ENCODE measurements around the gene CACNG5.

The CACNG5 gene

GRCh38 chr17:66834919-66835454 lies at the start of gene CACNG5:
Gene CACNG5, plus strand, starts transcription at chr17:66835117. Its CDS starts 42,216 bp downstream, at chr17:66877333.
- H3K4me3 ChIP-seq (ENCODE audit: low read length) = no peak within 1 kb of the TSS

GRCh38 chr17:66786107-66786506 lies 48.8 kb upstream of the CACNG5 start:
- no peak for TF ChIP-seq ZNF274 (IDR thresholded peaks at IDR 0.05; ENCODE audit: low read depth, low read length)
- H3K4me3 ChIP-seq (ENCODE audit: low read length) = no peak overlapping the region

More at GRCh38 chr17:66834919-66835454, at the start of gene CACNG5:
- no peak for TF ChIP-seq ZNF274 (IDR thresholded peaks at IDR 0.05; ENCODE audit: low read depth, low read length)

GRCh38 chr17:66787914-66788313 lies 47.0 kb upstream of the CACNG5 start:
- no peak for TF ChIP-seq ZNF274 (IDR thresholded peaks at IDR 0.05; ENCODE audit: low read depth, low read length)
- no peak overlapping the region for H3K4me3 ChIP-seq (ENCODE audit: low read length)

- TF ChIP-seq ZNF274 (IDR thresholded peaks at IDR 0.05; ENCODE audit: low read depth, low read length) = no peak
- H3K4me3 ChIP-seq (ENCODE audit: low read length) = no peak overlapping the region
Measured at GRCh38 chr17:66789093-66789492, 45.8 kb upstream of the CACNG5 start.

- TF ChIP-seq ZNF274 (IDR thresholded peaks at IDR 0.05; ENCODE audit: low read depth, low read length) = no peak
- H3K4me3 ChIP-seq (ENCODE audit: low read length) = no peak overlapping the region
Measured at GRCh38 chr17:66789961-66790437, 44.9 kb upstream of the CACNG5 start.

- TF ChIP-seq ZNF274 (IDR thresholded peaks at IDR 0.05; ENCODE audit: low read depth, low read length) = no peak
- no peak overlapping the region for H3K4me3 ChIP-seq (ENCODE audit: low read length)
Measured at GRCh38 chr17:66790501-66791061, 44.3 kb upstream of the CACNG5 start.

GRCh38 chr17:66791347-66791746 lies 43.6 kb upstream of the CACNG5 start:
- no peak for TF ChIP-seq ZNF274 (IDR thresholded peaks at IDR 0.05; ENCODE audit: low read depth, low read length)
- H3K4me3 ChIP-seq (ENCODE audit: low read length) = no peak overlapping the region

GRCh38 chr17:66793814-66794213 lies 41.1 kb upstream of the CACNG5 start:
- H3K4me3 ChIP-seq (ENCODE audit: low read length) = no peak overlapping the region
- no peak for TF ChIP-seq ZNF274 (IDR thresholded peaks at IDR 0.05; ENCODE audit: low read depth, low read length)

- no peak overlapping the region for H3K4me3 ChIP-seq (ENCODE audit: low read length)
- TF ChIP-seq ZNF274 (IDR thresholded peaks at IDR 0.05; ENCODE audit: low read depth, low read length) = no peak
Measured at GRCh38 chr17:66795486-66795885, 39.4 kb upstream of the CACNG5 start.

GRCh38 chr17:66799849-66800537 lies 34.9 kb upstream of the CACNG5 start:
- H3K4me3 ChIP-seq (ENCODE audit: low read length) = no peak overlapping the region
- TF ChIP-seq ZNF274 (IDR thresholded peaks at IDR 0.05; ENCODE audit: low read depth, low read length) = no peak

GRCh38 chr17:66803474-66803951 lies 31.4 kb upstream of the CACNG5 start:
- no peak for TF ChIP-seq ZNF274 (IDR thresholded peaks at IDR 0.05; ENCODE audit: low read depth, low read length)
- no peak overlapping the region for H3K4me3 ChIP-seq (ENCODE audit: low read length)

GRCh38 chr17:66805567-66805966 lies 29.4 kb upstream of the CACNG5 start:
- H3K4me3 ChIP-seq (ENCODE audit: low read length) = no peak overlapping the region
- no peak for TF ChIP-seq ZNF274 (IDR thresholded peaks at IDR 0.05; ENCODE audit: low read depth, low read length)

GRCh38 chr17:66807182-66807581 lies 27.7 kb upstream of the CACNG5 start:
- no peak overlapping the region for H3K4me3 ChIP-seq (ENCODE audit: low read length)
- TF ChIP-seq ZNF274 (IDR thresholded peaks at IDR 0.05; ENCODE audit: low read depth, low read length) = no peak

GRCh38 chr17:66809408-66809807 lies 25.5 kb upstream of the CACNG5 start:
- H3K4me3 ChIP-seq (ENCODE audit: low read length) = no peak overlapping the region
- TF ChIP-seq ZNF274 (IDR thresholded peaks at IDR 0.05; ENCODE audit: low read depth, low read length) = no peak

Measured in GM08714 (cell line).